Liver (tissue), 9 donors: ENCODE measurements around the gene CD200R1L. TPM values are rescaled to one million over a fixed set of nuclear protein-coding genes. Genes with fewer than 3 reads are reported as not detected.

Source experiments
- DNase-seq: peaks from one replicate; pipeline ENCODE4 v3.0.0-alpha.2; 2017; ENCODE audit warnings: low spot score
- H3K27ac ChIP-seq, 2 donors: one replicate each; pipeline ENCODE4 v1.7.0; 2013; ENCODE audit warnings: inconsistent platforms in 2 of 2, low read length in 2 of 2, control low read depth in 1 of 2, low read depth in 1 of 2, mild to moderate bottlenecking in 1 of 2
- H3K27me3 ChIP-seq, 4 donors: one replicate each; pipeline versions ENCODE4 v1.6.1 to v1.7.0; 2013; ENCODE audit warnings: low read length in 3 of 4, inconsistent platforms in 1 of 4, mild to moderate bottlenecking in 1 of 4, moderate library complexity in 1 of 4; ENCODE audit not compliant: control insufficient read depth in 4 of 4, insufficient read depth in 4 of 4
- H3K36me3 ChIP-seq, 4 donors: one replicate each; pipeline versions ENCODE4 v1.6.1 to v1.7.0; 2013; ENCODE audit warnings: low read length in 3 of 4, mild to moderate bottlenecking in 3 of 4, low read depth in 1 of 4, moderate library complexity in 1 of 4; ENCODE audit not compliant: control insufficient read depth in 4 of 4, insufficient read depth in 3 of 4
- H3K4me1 ChIP-seq, 4 donors: one replicate each; pipeline versions ENCODE4 v1.6.1 to v1.7.0; 2013; ENCODE audit warnings: low read length in 3 of 4, mild to moderate bottlenecking in 3 of 4, moderate library complexity in 1 of 4; ENCODE audit not compliant: control insufficient read depth in 4 of 4, insufficient read depth in 4 of 4
- H3K4me3 ChIP-seq, 3 donors: one replicate each; pipeline versions ENCODE4 v1.6.1 to v1.7.0; 2013; ENCODE audit warnings: low read length in 3 of 3, control low read depth in 1 of 3, low read depth in 1 of 3, mild to moderate bottlenecking in 1 of 3
- H3K9ac ChIP-seq, 2 donors: one replicate each; pipeline ENCODE4 v1.7.0; 2013; ENCODE audit warnings: low read length in 2 of 2, mild to moderate bottlenecking in 2 of 2, moderate library complexity in 2 of 2, control low read depth in 1 of 2, low read depth in 1 of 2
- H3K9me3 ChIP-seq, 4 donors: one replicate each; pipeline versions ENCODE4 v1.6.1 to v1.7.0; 2013; ENCODE audit warnings: low read length in 3 of 4; ENCODE audit not compliant: control insufficient read depth in 4 of 4
- ATF3 ChIP-seq: IDR thresholded peaks from 2 replicates; pipeline ENCODE4 v1.6.1; 2016; ENCODE audit warnings: antibody characterized with exemption
- CTCF ChIP-seq: fragments of 150-350 bp; IDR thresholded peaks from 2 replicates; pipeline ENCODE4 v1.5.1; 2017; ENCODE audit warnings: improper control_type of control experiment, low read depth, low read length; ENCODE audit not compliant: missing input control
- FOXA1 ChIP-seq: IDR thresholded peaks from 2 replicates; pipeline ENCODE4 v1.6.1; 2016; ENCODE audit warnings: antibody characterized with exemption
- GABPA ChIP-seq, 2 donors: IDR thresholded peaks in 1 of 2; conservative IDR thresholded peaks in 1 of 2; 2 replicates each; pipeline ENCODE4 v1.6.1; 2016; ENCODE audit warnings: antibody characterized with exemption in 2 of 2, mild to moderate bottlenecking in 1 of 2, moderate library complexity in 1 of 2
- HNF4A ChIP-seq, 2 donors: conservative IDR thresholded peaks; 2 replicates each; pipeline ENCODE4 v1.6.1; 2016; ENCODE audit warnings: antibody characterized with exemption in 2 of 2, mild to moderate bottlenecking in 2 of 2
- HNF4G ChIP-seq: IDR thresholded peaks from 2 replicates; pipeline ENCODE4 v1.6.1; 2016; ENCODE audit warnings: antibody characterized with exemption
- JUND ChIP-seq, 2 donors: IDR thresholded peaks; 2 replicates each; pipeline ENCODE4 v1.6.1; 2016; ENCODE audit warnings: antibody characterized with exemption in 2 of 2
- MAX ChIP-seq: IDR thresholded peaks from 2 replicates; pipeline ENCODE4 v1.6.1; 2016; ENCODE audit warnings: antibody characterized with exemption
- NR2F2 ChIP-seq: IDR thresholded peaks from 2 replicates; pipeline ENCODE4 v1.6.1; 2016; ENCODE audit warnings: antibody characterized with exemption
- RAD21 ChIP-seq, 2 donors: IDR thresholded peaks; 2 replicates each; pipeline ENCODE4 v1.6.1; 2016; ENCODE audit warnings: antibody characterized with exemption in 2 of 2, mild to moderate bottlenecking in 2 of 2
- REST ChIP-seq: IDR thresholded peaks from 2 replicates; pipeline ENCODE4 v1.6.1; 2016; ENCODE audit warnings: antibody characterized with exemption, mild to moderate bottlenecking
- RXRA ChIP-seq, 2 donors: IDR thresholded peaks; 2 replicates each; pipeline ENCODE4 v1.6.1; 2017 to 2018; ENCODE audit warnings: antibody characterized with exemption in 2 of 2, mild to moderate bottlenecking in 1 of 2
- SP1 ChIP-seq: IDR thresholded peaks from 2 replicates; pipeline ENCODE4 v1.6.1; 2018; ENCODE audit warnings: antibody characterized with exemption, mild to moderate bottlenecking
- TAF1 ChIP-seq: conservative IDR thresholded peaks from 2 replicates; pipeline ENCODE4 v1.6.1; 2016; ENCODE audit warnings: antibody characterized with exemption, mild to moderate bottlenecking
- YY1 ChIP-seq: IDR thresholded peaks from 2 replicates; pipeline ENCODE4 v1.6.1; 2016; ENCODE audit warnings: antibody characterized with exemption, mild to moderate bottlenecking
- ZBTB33 ChIP-seq: IDR thresholded peaks from 2 replicates; pipeline ENCODE4 v1.6.1; 2016; ENCODE audit warnings: antibody characterized with exemption
- WGBS: extraction: QIAGEN DNeasy Blood & Tissue Kit; methylation state at CpG from one replicate; pipeline ENCODE4 v1.1.7; 2013; 5-methylcytosine and 5-hydroxymethylcytosine counted together
- polyA plus RNA-seq, 2 donors: library from polyadenylated mRNA; stranded (reverse) in 1 of 2; unstranded in 1 of 2; fragments of 200-250 nt in 1 of 2; fragments of >200 nt in 1 of 2; fragmentation: Nextera tagmentation in 1 of 2; extraction: Ambion mirVana in 1 of 2; gene quantifications; one replicate each; pipeline versions ENCODE4 v1.2.1 to v1.2.3, GENCODE V29; 2013 to 2015
- total RNA-seq, 2 donors: library from RNA; depleted of rRNA; stranded (reverse); fragments of >200 nt; gene quantifications; one replicate each; pipeline ENCODE4 v1.2.3, GENCODE V29; 2014
- donor health status: healthy.
- donor health status: healthy.
- donor health status: healthy.
- donor health status: healthy.
- donor health status: healthy.

The CD200R1L gene
- total and polyA plus RNA-seq, 4 donors, result not detected

GRCh38 chr3:112865757-112866156 is 19.1 kb upstream of the CD200R1L start:
- H3K4me1 ChIP-seq, result no peaks in the 10 kb centered on the region
- WGBS, result 64% methylated on average over 2 of the region's 2 CpGs
- no peak overlapping the region for H3K9ac ChIP-seq
- H3K36me3 ChIP-seq, result no peaks in the 10 kb centered on the region
- peaks cover 0 to 3% (median 0%) of the 10 kb centered on the region in 4 donors for H3K9me3 ChIP-seq
- no peak for DNase-seq
- H3K4me3 ChIP-seq, result no peak overlapping the region
- H3K27me3 ChIP-seq, result no peaks in the 10 kb centered on the region
- no peak overlapping the region for H3K27ac ChIP-seq
- TF ChIP-seq CTCF, result no peak
- no peak for TF ChIP-seq ZBTB33
- TF ChIP-seq JUND (IDR thresholded peaks at IDR 0.05), result no peak
- TF ChIP-seq FOXA1, result no peak
- no peak for TF ChIP-seq TAF1
- TF ChIP-seq REST, result no peak
- no peak for TF ChIP-seq RAD21 (IDR thresholded peaks at IDR 0.05)

GRCh38 chr3:112860898-112861297 is 14.2 kb upstream of the CD200R1L start:
- Histone ChIP-seq H3K9me3 (peaks cover 0 to 2% (median under 1%) of the 10 kb centered on the region in 4 donors), H3K36me3 (no peaks in the 10 kb centered on the region), H3K27me3 (no peaks in the 10 kb centered on the region), H3K4me1 (no peaks in the 10 kb centered on the region), H3K27ac (no peak overlapping the region), H3K9ac (no peak overlapping the region), H3K4me3 (no peak overlapping the region)
- TF ChIP-seq JUND (IDR thresholded peaks at IDR 0.05) (no peak), NR2F2 (no peak), TAF1 (no peak), HNF4G (no peak), FOXA1 (no peak), SP1 (no peak), HNF4A (conservative IDR thresholded peaks at IDR 0.05) (no peak), REST (no peak), MAX (no peak), ATF3 (no peak), RAD21 (IDR thresholded peaks at IDR 0.05) (no peak), YY1 (no peak), ZBTB33 (no peak), RXRA (IDR thresholded peaks at IDR 0.05) (no peak), GABPA (IDR thresholded peaks at IDR 0.05 in 1 of 2, conservative IDR thresholded peaks at IDR 0.05 in 1 of 2) (no peak)
- no peak for DNase-seq
